Liver (tissue), 3 donors: ENCODE results near the gene MYRF.

Source experiments
- GABPA ChIP-seq, 2 donors: IDR thresholded peaks in 1 of 2; conservative IDR thresholded peaks in 1 of 2; 2 replicates each; pipeline ENCODE4 v1.6.1; 2016; ENCODE audit warnings: antibody characterized with exemption in 2 of 2, mild to moderate bottlenecking in 1 of 2, moderate library complexity in 1 of 2
- HNF4G ChIP-seq: IDR thresholded peaks from 2 replicates; pipeline ENCODE4 v1.6.1; 2016; ENCODE audit warnings: antibody characterized with exemption
- JUND ChIP-seq, 2 donors: IDR thresholded peaks; 2 replicates each; pipeline ENCODE4 v1.6.1; 2016; ENCODE audit warnings: antibody characterized with exemption in 2 of 2
- RAD21 ChIP-seq, 2 donors: IDR thresholded peaks; 2 replicates each; pipeline ENCODE4 v1.6.1; 2016; ENCODE audit warnings: antibody characterized with exemption in 2 of 2, mild to moderate bottlenecking in 2 of 2
- RXRA ChIP-seq, 2 donors: IDR thresholded peaks; 2 replicates each; pipeline ENCODE4 v1.6.1; 2017 to 2018; ENCODE audit warnings: antibody characterized with exemption in 2 of 2, mild to moderate bottlenecking in 1 of 2
- SP1 ChIP-seq: IDR thresholded peaks from 2 replicates; pipeline ENCODE4 v1.6.1; 2018; ENCODE audit warnings: antibody characterized with exemption, mild to moderate bottlenecking
- TAF1 ChIP-seq: conservative IDR thresholded peaks from 2 replicates; pipeline ENCODE4 v1.6.1; 2016; ENCODE audit warnings: antibody characterized with exemption, mild to moderate bottlenecking
- YY1 ChIP-seq: IDR thresholded peaks from 2 replicates; pipeline ENCODE4 v1.6.1; 2016; ENCODE audit warnings: antibody characterized with exemption, mild to moderate bottlenecking
- TF ChIP-seq, protein P1 (sequence below): fragments of 150-350 bp; IDR thresholded peaks from 2 replicates; pipeline ENCODE4 v1.5.1; 2017; ENCODE audit warnings: improper control_type of control experiment, low read depth, low read length; ENCODE audit not compliant: missing input control
- TF ChIP-seq, protein P2 (sequence below): IDR thresholded peaks from 2 replicates; pipeline ENCODE4 v1.6.1; 2016; ENCODE audit warnings: antibody characterized with exemption
- TF ChIP-seq, protein P3 (sequence below): IDR thresholded peaks from 2 replicates; pipeline ENCODE4 v1.6.1; 2016; ENCODE audit warnings: antibody characterized with exemption
- TF ChIP-seq, protein P4 (sequence below): IDR thresholded peaks from 2 replicates; pipeline ENCODE4 v1.6.1; 2016; ENCODE audit warnings: antibody characterized with exemption, mild to moderate bottlenecking
- donor health status: healthy.
- donor health status: healthy.

DNA sequence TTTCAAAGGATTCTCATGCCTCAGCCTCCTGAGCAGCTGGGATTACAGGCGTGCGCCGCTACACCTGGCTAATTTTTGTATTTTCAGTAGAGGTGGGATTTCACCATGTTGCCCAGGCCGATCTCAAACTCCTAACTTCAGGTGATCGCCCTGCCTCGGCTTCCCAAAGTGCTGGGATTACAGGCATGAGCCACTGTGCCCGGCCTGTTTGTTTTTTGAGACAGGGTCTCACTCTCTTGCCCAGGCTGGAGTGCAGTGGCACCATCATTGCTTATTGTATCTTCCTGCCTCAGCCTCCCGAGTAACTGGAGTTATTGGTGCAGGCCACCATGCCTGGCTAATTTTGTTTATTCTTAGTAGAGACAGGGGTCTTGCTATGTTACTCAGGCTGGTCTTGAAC lies 83.8 kb downstream of the MYRF start:
- TF ChIP-seq, protein P1, sequence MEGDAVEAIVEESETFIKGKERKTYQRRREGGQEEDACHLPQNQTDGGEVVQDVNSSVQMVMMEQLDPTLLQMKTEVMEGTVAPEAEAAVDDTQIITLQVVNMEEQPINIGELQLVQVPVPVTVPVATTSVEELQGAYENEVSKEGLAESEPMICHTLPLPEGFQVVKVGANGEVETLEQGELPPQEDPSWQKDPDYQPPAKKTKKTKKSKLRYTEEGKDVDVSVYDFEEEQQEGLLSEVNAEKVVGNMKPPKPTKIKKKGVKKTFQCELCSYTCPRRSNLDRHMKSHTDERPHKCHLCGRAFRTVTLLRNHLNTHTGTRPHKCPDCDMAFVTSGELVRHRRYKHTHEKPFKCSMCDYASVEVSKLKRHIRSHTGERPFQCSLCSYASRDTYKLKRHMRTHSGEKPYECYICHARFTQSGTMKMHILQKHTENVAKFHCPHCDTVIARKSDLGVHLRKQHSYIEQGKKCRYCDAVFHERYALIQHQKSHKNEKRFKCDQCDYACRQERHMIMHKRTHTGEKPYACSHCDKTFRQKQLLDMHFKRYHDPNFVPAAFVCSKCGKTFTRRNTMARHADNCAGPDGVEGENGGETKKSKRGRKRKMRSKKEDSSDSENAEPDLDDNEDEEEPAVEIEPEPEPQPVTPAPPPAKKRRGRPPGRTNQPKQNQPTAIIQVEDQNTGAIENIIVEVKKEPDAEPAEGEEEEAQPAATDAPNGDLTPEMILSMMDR: no peak
- TF ChIP-seq TAF1: no peak
- TF ChIP-seq SP1: no peak
- TF ChIP-seq, protein P2, sequence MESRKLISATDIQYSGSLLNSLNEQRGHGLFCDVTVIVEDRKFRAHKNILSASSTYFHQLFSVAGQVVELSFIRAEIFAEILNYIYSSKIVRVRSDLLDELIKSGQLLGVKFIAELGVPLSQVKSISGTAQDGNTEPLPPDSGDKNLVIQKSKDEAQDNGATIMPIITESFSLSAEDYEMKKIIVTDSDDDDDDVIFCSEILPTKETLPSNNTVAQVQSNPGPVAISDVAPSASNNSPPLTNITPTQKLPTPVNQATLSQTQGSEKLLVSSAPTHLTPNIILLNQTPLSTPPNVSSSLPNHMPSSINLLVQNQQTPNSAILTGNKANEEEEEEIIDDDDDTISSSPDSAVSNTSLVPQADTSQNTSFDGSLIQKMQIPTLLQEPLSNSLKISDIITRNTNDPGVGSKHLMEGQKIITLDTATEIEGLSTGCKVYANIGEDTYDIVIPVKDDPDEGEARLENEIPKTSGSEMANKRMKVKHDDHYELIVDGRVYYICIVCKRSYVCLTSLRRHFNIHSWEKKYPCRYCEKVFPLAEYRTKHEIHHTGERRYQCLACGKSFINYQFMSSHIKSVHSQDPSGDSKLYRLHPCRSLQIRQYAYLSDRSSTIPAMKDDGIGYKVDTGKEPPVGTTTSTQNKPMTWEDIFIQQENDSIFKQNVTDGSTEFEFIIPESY: no peak
- TF ChIP-seq GABPA (IDR thresholded peaks at IDR 0.05 in 1 of 2, conservative IDR thresholded peaks at IDR 0.05 in 1 of 2): no peak
- TF ChIP-seq, protein P3, sequence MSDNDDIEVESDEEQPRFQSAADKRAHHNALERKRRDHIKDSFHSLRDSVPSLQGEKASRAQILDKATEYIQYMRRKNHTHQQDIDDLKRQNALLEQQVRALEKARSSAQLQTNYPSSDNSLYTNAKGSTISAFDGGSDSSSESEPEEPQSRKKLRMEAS: no peak
- TF ChIP-seq RXRA (IDR thresholded peaks at IDR 0.05): no peak
- TF ChIP-seq YY1: no peak
- TF ChIP-seq, protein P4, sequence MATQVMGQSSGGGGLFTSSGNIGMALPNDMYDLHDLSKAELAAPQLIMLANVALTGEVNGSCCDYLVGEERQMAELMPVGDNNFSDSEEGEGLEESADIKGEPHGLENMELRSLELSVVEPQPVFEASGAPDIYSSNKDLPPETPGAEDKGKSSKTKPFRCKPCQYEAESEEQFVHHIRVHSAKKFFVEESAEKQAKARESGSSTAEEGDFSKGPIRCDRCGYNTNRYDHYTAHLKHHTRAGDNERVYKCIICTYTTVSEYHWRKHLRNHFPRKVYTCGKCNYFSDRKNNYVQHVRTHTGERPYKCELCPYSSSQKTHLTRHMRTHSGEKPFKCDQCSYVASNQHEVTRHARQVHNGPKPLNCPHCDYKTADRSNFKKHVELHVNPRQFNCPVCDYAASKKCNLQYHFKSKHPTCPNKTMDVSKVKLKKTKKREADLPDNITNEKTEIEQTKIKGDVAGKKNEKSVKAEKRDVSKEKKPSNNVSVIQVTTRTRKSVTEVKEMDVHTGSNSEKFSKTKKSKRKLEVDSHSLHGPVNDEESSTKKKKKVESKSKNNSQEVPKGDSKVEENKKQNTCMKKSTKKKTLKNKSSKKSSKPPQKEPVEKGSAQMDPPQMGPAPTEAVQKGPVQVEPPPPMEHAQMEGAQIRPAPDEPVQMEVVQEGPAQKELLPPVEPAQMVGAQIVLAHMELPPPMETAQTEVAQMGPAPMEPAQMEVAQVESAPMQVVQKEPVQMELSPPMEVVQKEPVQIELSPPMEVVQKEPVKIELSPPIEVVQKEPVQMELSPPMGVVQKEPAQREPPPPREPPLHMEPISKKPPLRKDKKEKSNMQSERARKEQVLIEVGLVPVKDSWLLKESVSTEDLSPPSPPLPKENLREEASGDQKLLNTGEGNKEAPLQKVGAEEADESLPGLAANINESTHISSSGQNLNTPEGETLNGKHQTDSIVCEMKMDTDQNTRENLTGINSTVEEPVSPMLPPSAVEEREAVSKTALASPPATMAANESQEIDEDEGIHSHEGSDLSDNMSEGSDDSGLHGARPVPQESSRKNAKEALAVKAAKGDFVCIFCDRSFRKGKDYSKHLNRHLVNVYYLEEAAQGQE: no peak
- TF ChIP-seq HNF4G: no peak
- TF ChIP-seq RAD21 (IDR thresholded peaks at IDR 0.05): no peak
- no peak for TF ChIP-seq JUND (IDR thresholded peaks at IDR 0.05)
